ENCODE measurements around the gene MRPL10. TPM values are rescaled to one million over a fixed set of nuclear protein-coding genes. Genes with fewer than 3 reads are reported as not detected.
A peak's percentile ranks its signal among the peaks of the same experiment; 100 is the strongest.

MRPL10 gene
- total and polyA plus RNA-seq, 10 of the 15 experiments (the other 5 are each of a cell fraction or from before 2014, with no cell fraction given) = 18.9 to 61.9 (median 47.3) TPM

DNA sequence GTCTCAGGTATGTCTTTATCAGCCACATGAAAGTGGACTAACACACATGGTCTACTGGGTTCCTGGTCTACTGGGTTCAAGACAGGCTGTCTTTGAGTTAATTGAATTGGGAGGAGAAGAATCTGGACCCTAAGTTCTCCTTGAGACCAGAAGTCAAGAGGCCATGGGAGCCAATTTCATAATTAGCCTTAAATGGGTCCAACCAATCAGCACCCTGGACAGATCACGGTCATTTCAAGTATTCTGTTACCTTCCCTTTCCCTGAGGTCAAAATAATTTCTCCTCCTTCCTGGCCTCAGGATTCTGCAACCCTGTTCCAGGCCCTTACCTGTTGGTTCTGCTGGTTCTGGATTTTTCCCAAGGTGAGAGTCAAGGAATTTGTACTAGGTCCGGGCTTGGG, 33.5 kb downstream of the MRPL10 start:
- H3K9me3 ChIP-seq (replicated peaks; ENCODE audit: control insufficient read depth, insufficient read depth, low read length) = no peaks in the 10 kb centered on the region
- POLR2A ChIA-PET = no interaction called here
- H4K20me1 ChIP-seq (ENCODE audit: control insufficient read depth, insufficient read depth) = no peaks in the 10 kb centered on the region
- no peak overlapping the region for H3K4me2 ChIP-seq (ENCODE audit: control insufficient read depth, insufficient read depth)
- SMC1A ChIA-PET (ENCODE audit: uncharacterized antibody, unreplicated experiment) = interaction anchor here (1.4 kb wide), 1 partner anchor 134 kb away, joined by 3 read pairs; no protein-coding TSS in a partner anchor
- ATAC-seq = no peak
- BruUV-seq (replicated peaks) = no TSS peak
- H3K9ac ChIP-seq (ENCODE audit: control insufficient read depth, insufficient read depth, low read length) = no peak overlapping the region
- intact Hi-C loops (cut with micrococcal nuclease; ENCODE audit: unreplicated experiment) = no loop called here
- no peaks in the 10 kb centered on the region for H3K79me2 ChIP-seq (ENCODE audit: control insufficient read depth, insufficient read depth, low read length)
- no peak for TF ChIP-seq POLR2AphosphoS2 (IDR thresholded peaks at IDR 0.05; ENCODE audit: low read depth, low read length)
- TF ChIP-seq, protein P1, sequence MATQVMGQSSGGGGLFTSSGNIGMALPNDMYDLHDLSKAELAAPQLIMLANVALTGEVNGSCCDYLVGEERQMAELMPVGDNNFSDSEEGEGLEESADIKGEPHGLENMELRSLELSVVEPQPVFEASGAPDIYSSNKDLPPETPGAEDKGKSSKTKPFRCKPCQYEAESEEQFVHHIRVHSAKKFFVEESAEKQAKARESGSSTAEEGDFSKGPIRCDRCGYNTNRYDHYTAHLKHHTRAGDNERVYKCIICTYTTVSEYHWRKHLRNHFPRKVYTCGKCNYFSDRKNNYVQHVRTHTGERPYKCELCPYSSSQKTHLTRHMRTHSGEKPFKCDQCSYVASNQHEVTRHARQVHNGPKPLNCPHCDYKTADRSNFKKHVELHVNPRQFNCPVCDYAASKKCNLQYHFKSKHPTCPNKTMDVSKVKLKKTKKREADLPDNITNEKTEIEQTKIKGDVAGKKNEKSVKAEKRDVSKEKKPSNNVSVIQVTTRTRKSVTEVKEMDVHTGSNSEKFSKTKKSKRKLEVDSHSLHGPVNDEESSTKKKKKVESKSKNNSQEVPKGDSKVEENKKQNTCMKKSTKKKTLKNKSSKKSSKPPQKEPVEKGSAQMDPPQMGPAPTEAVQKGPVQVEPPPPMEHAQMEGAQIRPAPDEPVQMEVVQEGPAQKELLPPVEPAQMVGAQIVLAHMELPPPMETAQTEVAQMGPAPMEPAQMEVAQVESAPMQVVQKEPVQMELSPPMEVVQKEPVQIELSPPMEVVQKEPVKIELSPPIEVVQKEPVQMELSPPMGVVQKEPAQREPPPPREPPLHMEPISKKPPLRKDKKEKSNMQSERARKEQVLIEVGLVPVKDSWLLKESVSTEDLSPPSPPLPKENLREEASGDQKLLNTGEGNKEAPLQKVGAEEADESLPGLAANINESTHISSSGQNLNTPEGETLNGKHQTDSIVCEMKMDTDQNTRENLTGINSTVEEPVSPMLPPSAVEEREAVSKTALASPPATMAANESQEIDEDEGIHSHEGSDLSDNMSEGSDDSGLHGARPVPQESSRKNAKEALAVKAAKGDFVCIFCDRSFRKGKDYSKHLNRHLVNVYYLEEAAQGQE (IDR thresholded peaks at IDR 0.05; ENCODE audit: low read depth, low read length) = peak; percentile 85
- no peak for FAIRE-seq
- no peak overlapping the region for H3K27ac ChIP-seq (ENCODE audit: control insufficient read depth, insufficient read depth)
- H3K36me3 ChIP-seq (ENCODE audit: control insufficient read depth in 2 of 2, insufficient read depth in 2 of 2, low read length in 1 of 2) = no peaks in the 10 kb centered on the region
- RAD21 ChIA-PET (ENCODE audit: unreplicated experiment) = no interaction called here
- CTCF ChIA-PET = interaction anchor here (0.8 to 1.3 kb wide), 6 partner anchors 9 to 133 kb away, joined by 3 to 5 read pairs (median 4); partner anchors contain the start of gene OSBPL7
- H3K4me3 ChIP-seq = no peak overlapping the region
- DNase-seq (ENCODE audit: low read depth, low spot score) = no peak
- WGBS (ENCODE audit: insufficient coverage, insufficient replicate concordance, low lambda C conversion rate, missing lambda C conversion rate) = 0% methylated on average over 2 of the region's 2 CpGs
- H2AFZ ChIP-seq (ENCODE audit: control insufficient read depth, low read depth, low read length) = no peak overlapping the region
- H3K27me3 ChIP-seq (replicated peaks in 1 of 2; ENCODE audit: control insufficient read depth in 2 of 2, insufficient read depth in 2 of 2, low read length in 1 of 2) = no peaks in the 10 kb centered on the region
- in situ Hi-C loops (cut with MboI) = no loop called here
- H3K4me1 ChIP-seq (ENCODE audit: control insufficient read depth, insufficient read depth, low read length) = no peaks in the 10 kb centered on the region

DNA sequence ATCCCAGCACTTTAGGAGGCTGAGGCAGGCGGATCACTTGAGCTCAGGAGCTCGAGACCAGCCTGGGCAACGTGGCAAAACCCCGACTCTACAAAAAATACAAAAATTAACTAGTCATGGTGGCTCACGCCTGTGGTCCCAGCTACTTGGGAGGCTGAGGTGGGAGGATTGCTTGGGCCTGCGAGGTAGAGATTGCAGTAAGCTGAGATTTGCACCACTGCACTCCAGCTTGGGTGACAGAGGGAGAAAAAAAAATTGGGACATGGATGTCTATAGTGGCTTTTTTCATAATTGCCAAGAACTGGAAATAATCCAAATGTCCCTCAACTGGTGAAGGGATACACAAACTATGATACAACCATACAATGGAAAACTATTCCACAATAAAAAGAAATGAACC, 38.4 kb downstream of the MRPL10 start:
- Histone ChIP-seq H3K79me2 (ENCODE audit: control insufficient read depth, insufficient read depth, low read length) (no peaks in the 10 kb centered on the region), H3K4me1 (ENCODE audit: control insufficient read depth, insufficient read depth, low read length) (no peaks in the 10 kb centered on the region), H2AFZ (ENCODE audit: control insufficient read depth, low read depth, low read length) (no peak overlapping the region), H3K27me3 (replicated peaks in 1 of 2; ENCODE audit: control insufficient read depth in 2 of 2, insufficient read depth in 2 of 2, low read length in 1 of 2) (peaks cover 4 to 7% of the 10 kb centered on the region in 2 experiments), H3K9ac (ENCODE audit: control insufficient read depth, insufficient read depth, low read length) (no peak overlapping the region), H3K36me3 (ENCODE audit: control insufficient read depth in 2 of 2, insufficient read depth in 2 of 2, low read length in 1 of 2) (no peaks in the 10 kb centered on the region), H3K27ac (ENCODE audit: control insufficient read depth, insufficient read depth) (no peak overlapping the region), H3K4me2 (ENCODE audit: control insufficient read depth, insufficient read depth) (no peak overlapping the region), H4K20me1 (ENCODE audit: control insufficient read depth, insufficient read depth) (no peaks in the 10 kb centered on the region), H3K4me3 (no peak overlapping the region), H3K9me3 (replicated peaks; ENCODE audit: control insufficient read depth, insufficient read depth, low read length) (no peaks in the 10 kb centered on the region)
- FAIRE-seq = no peak
- ChIA-PET POLR2A (interaction anchor here (0.5 kb wide), 1 partner anchor 150 kb away, joined by 5 read pairs; no protein-coding TSS in a partner anchor), RAD21 (ENCODE audit: unreplicated experiment) (interaction anchor here (1.1 kb wide), 1 partner anchor 94 kb away, joined by 3 read pairs; no protein-coding TSS in a partner anchor), SMC1A (ENCODE audit: uncharacterized antibody, unreplicated experiment) (interaction anchor here (0.6 kb wide), 1 partner anchor 159 kb away, joined by 3 read pairs; no protein-coding TSS in a partner anchor), CTCF (interaction anchor here (1.5 kb wide), 1 partner anchor 60 kb away, joined by 3 read pairs; no protein-coding TSS in a partner anchor)
- in situ Hi-C loops (cut with MboI) = no loop called here
- TF ChIP-seq ZBED1 (IDR thresholded peaks at IDR 0.05; ENCODE audit: borderline replicate concordance) = no peak
- no peak for TF ChIP-seq EED (IDR thresholded peaks at IDR 0.05; ENCODE audit: low read depth)
- no peak for TF ChIP-seq TCF3 (IDR thresholded peaks at IDR 0.05; ENCODE audit: borderline replicate concordance, insufficient read depth, low read depth, low read length)
- TF ChIP-seq, protein P2, sequence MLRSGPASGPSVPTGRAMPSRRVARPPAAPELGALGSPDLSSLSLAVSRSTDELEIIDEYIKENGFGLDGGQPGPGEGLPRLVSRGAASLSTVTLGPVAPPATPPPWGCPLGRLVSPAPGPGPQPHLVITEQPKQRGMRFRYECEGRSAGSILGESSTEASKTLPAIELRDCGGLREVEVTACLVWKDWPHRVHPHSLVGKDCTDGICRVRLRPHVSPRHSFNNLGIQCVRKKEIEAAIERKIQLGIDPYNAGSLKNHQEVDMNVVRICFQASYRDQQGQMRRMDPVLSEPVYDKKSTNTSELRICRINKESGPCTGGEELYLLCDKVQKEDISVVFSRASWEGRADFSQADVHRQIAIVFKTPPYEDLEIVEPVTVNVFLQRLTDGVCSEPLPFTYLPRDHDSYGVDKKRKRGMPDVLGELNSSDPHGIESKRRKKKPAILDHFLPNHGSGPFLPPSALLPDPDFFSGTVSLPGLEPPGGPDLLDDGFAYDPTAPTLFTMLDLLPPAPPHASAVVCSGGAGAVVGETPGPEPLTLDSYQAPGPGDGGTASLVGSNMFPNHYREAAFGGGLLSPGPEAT (IDR thresholded peaks at IDR 0.05; ENCODE audit: low read depth) = no peak
- no peak for TF ChIP-seq MXI1 (IDR thresholded peaks at IDR 0.05; ENCODE audit: low read depth, low read length)
- intact Hi-C loops (cut with micrococcal nuclease; ENCODE audit: unreplicated experiment) = no loop called here
- DNase-seq (ENCODE audit: low read depth, low spot score) = no peak
- under 1% methylated on average over 6 of the region's 6 CpGs for WGBS (ENCODE audit: insufficient coverage, insufficient replicate concordance, low lambda C conversion rate, missing lambda C conversion rate)
- ATAC-seq = no peak
- no TSS peak for BruUV-seq (replicated peaks)
